Pancreas (tissue), 10 donors: ENCODE data around the gene PPTC7. TPM values are rescaled to one million over a fixed set of nuclear protein-coding genes. Genes with fewer than 3 reads are reported as not detected.
A peak's percentile ranks its signal among the peaks of the same experiment; 100 is the strongest.
"Not testable (repeated sequence)": the region's sequence is repeated elsewhere in the genome, so short reads cannot be mapped to it uniquely, and the experiment has no call there.

Source experiments
- ATAC-seq, 4 donors: fragments of 200-7000 bp; cut with Tn5 transposase; one replicate each; pipeline versions ENCODE4 v1.8.0 to v1.9.1; 2020; ENCODE audit warnings: mild to moderate bottlenecking in 4 of 4, moderate library complexity in 4 of 4
- DNase-seq, 6 donors: peaks; one replicate each; pipeline ENCODE4 v3.0.0-alpha.2; 2020
- FAIRE-seq: peaks from 2 replicates; lab custom pipeline; 2012; peaks lifted over from hg19 to GRCh38; lab: Jason Lieb, UNC
- H3K27ac ChIP-seq, 4 donors: fragments of 200-600 bp; sonication (generic); 1 replicate in 3 of 4; 2 replicates in 1 of 4; pipeline versions ENCODE4 v1.5.0 to v1.8.0; 2020
- H3K27me3 ChIP-seq, 4 donors: fragments of 200-600 bp; one replicate each; pipeline ENCODE4 v1.8.0; 2021
- H3K36me3 ChIP-seq, 3 donors: fragments of 200-600 bp; sonication (generic) in 1 of 3; one replicate each; pipeline versions ENCODE4 v1.5.0 to v1.8.0; 2020 to 2021
- H3K4me1 ChIP-seq, 3 donors: fragments of 200-600 bp; one replicate each; pipeline ENCODE4 v1.8.0; 2021
- H3K4me3 ChIP-seq, 4 donors: fragments of 200-600 bp; sonication (generic) in 2 of 4; one replicate each; pipeline versions ENCODE4 v1.5.0 to v1.8.0; 2020 to 2021
- H3K9me3 ChIP-seq, 4 donors: fragments of 200-600 bp; one replicate each; pipeline ENCODE4 v1.8.0; 2021
- WGBS, 2 donors: extraction: QIAGEN DNeasy Blood & Tissue Kit; methylation state at CpG; one replicate each; pipeline ENCODE4 v1.1.7; 2013; 5-methylcytosine and 5-hydroxymethylcytosine counted together
- intact Hi-C, 3 donors: fragments of 100-400 bp; cut with DNase I; formaldehyde crosslinking; loops; one replicate each; pipeline versions ENCODE4 v1.11.1 to v1.14.2; 2022
- polyA plus RNA-seq, 2 donors: library from polyadenylated mRNA; stranded (reverse); fragments of 200-250 nt; gene quantifications; one replicate each; pipeline ENCODE4 v1.2.3, GENCODE V29; 2013
- total RNA-seq, 6 donors: library from RNA; stranded (reverse); fragmentation: NEBNext Ultra II Directional in 4 of 6; extraction: Animal tissue kit (Norgen Biotek cat#: 25700) in 4 of 6; gene quantifications; one replicate each; pipeline versions ENCODE4 v1.2.1 to v1.2.4, GENCODE V29; 2021 to 2023
- TF ChIP-seq, protein P1 (sequence below), 4 donors: fragments of 200-600 bp; sonication (generic) in 3 of 4; IDR thresholded peaks; one replicate each; pipeline versions ENCODE4 v1.5.0 to v1.8.0; 2021; ENCODE audit warnings: antibody characterized with exemption in 4 of 4
- donor health status: healthy with polysubstance abuse.
- donor health status: DM: no; HTN: no; CAD: no; lungs with moderate emphysema.
- donor health status: DM: no; HTN: no; CAD: no.
- donor health status: control.
- donor health status: control.
- donor health status: Bipolar disorder and iron deficiency.
- donor health status: DM: yes; HTN: yes; CAD: no.
- donor health status: DM: no; HTN: no; CAD: no.
- donor health status: DM: no; HTN: no; CAD: no.
- donor health status: DM: yes; HTN: yes; CAD: no.

The PPTC7 gene
- total and polyA plus RNA-seq, 8 donors, result 2.2 to 9.0 (median 5.8) TPM

DNA sequence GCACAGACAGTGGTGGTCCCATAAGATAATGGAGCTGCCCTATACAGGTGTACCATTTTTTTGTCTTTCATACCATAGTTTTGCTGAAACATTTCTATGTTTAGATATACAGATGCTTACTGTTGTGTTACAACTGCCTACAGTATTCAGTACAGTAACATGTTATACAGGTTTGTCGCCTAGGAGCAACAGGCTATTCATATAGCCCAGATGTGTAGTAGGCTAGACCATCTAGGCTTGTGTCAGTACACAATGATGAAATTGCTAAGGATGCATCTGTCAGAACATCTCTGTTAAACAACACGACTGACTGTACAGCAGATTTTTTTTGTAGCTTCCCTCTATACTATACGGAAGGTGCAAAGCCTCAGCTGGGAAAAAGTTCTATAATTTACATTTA lies 50.5 kb downstream of the PPTC7 start:
- TF ChIP-seq, protein P1, sequence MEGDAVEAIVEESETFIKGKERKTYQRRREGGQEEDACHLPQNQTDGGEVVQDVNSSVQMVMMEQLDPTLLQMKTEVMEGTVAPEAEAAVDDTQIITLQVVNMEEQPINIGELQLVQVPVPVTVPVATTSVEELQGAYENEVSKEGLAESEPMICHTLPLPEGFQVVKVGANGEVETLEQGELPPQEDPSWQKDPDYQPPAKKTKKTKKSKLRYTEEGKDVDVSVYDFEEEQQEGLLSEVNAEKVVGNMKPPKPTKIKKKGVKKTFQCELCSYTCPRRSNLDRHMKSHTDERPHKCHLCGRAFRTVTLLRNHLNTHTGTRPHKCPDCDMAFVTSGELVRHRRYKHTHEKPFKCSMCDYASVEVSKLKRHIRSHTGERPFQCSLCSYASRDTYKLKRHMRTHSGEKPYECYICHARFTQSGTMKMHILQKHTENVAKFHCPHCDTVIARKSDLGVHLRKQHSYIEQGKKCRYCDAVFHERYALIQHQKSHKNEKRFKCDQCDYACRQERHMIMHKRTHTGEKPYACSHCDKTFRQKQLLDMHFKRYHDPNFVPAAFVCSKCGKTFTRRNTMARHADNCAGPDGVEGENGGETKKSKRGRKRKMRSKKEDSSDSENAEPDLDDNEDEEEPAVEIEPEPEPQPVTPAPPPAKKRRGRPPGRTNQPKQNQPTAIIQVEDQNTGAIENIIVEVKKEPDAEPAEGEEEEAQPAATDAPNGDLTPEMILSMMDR (IDR thresholded peaks at IDR 0.05), result no peak
- H3K27ac ChIP-seq, result no peak overlapping the region
- H3K4me1 ChIP-seq, result peaks cover 0 to 5% (median 0%) of the 10 kb centered on the region in 3 donors
- FAIRE-seq (no peak), ATAC-seq (no peak), DNase-seq (no peak)
- WGBS, 2 donors, result 82 to 86% methylated on average over 3 of the region's 3 CpGs
- intact Hi-C loops, result no loop called here
- no peak overlapping the region for H3K4me3 ChIP-seq
- H3K27me3 ChIP-seq, result no peaks in the 10 kb centered on the region
- H3K9me3 ChIP-seq, result no peaks in the 10 kb centered on the region
- peaks cover 0 to 12% (median 7%) of the 10 kb centered on the region in 3 donors for H3K36me3 ChIP-seq

DNA sequence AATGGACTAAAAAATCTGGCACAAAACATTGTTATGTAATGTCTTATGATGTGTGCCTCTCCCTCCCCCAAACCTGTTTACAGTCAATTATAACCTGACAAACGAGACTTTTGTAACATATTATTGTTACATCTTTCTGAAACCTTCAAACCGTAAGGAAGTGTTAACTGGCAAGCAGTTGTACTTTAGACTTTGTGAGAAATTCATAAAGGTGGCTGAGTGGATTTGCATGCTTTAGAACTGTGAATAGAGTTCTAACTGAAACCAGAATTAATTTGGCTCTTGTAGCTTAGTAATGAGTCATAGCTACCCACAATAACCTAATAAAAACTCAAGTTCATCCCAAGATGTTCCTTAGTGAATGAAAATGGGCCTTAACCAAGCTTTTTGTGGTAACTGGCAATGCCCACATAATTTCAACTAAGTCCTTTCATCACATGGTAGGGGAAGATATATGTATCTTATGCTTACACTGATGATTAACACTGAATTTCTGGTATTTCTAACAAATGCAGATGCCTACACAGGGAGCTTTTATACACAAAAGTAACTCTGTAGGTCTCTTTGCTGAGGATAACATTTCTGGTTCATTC lies 51.3 kb downstream of the PPTC7 start:
- Histone ChIP-seq H3K27me3 (no peaks in the 10 kb centered on the region), H3K36me3 (peaks cover 0 to 12% (median 6%) of the 10 kb centered on the region in 3 donors), H3K4me1 (peaks cover 0 to 5% (median 0%) of the 10 kb centered on the region in 3 donors), H3K4me3 (no peak overlapping the region), H3K9me3 (no peaks in the 10 kb centered on the region), H3K27ac (no peak overlapping the region)
- FAIRE-seq (peak; percentile 91), ATAC-seq (peak in 2 of 4 donors; percentile 24 to 55), DNase-seq (no peak)
- WGBS, 2 donors, result 29 to 33% methylated on average over 2 of the region's 2 CpGs
- TF ChIP-seq, protein P1 (IDR thresholded peaks at IDR 0.05), result no peak
- intact Hi-C loops, result no loop called here

DNA sequence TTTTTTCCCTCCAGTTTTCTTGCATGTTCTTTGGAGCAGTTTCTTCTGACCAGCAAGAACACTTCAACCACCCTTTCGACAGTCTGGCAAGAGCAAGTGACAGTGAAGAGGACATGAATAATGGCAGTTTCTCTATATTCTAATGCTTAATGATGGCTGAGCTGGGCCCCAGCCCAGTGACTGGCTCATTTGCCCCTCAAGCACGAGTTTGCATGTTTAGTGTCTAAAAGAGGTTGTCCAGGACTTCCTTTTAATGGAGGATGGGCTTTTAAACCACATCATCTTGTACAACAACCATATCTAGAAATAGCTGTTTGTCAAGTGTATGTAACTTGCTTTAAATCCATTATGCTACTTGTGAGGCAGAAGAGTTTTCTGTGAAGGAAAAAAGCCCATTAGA lies 52.6 kb downstream of the PPTC7 start:
- ATAC-seq, result no peak
- peaks cover 0 to 7% (median 0%) of the 10 kb centered on the region in 3 donors for H3K36me3 ChIP-seq
- intact Hi-C loops, result no loop called here
- H3K4me3 ChIP-seq, result no peak overlapping the region
- TF ChIP-seq, protein P1 (IDR thresholded peaks at IDR 0.05), result no peak
- H3K27me3 ChIP-seq, result no peaks in the 10 kb centered on the region
- DNase-seq, result no peak
- H3K4me1 ChIP-seq, result peaks cover 0 to 5% (median 0%) of the 10 kb centered on the region in 3 donors
- no peak for FAIRE-seq
- no peak overlapping the region for H3K27ac ChIP-seq
- H3K9me3 ChIP-seq, result no peaks in the 10 kb centered on the region
- WGBS, 2 donors, result 73 to 85% methylated on average over 2 of the region's 2 CpGs

DNA sequence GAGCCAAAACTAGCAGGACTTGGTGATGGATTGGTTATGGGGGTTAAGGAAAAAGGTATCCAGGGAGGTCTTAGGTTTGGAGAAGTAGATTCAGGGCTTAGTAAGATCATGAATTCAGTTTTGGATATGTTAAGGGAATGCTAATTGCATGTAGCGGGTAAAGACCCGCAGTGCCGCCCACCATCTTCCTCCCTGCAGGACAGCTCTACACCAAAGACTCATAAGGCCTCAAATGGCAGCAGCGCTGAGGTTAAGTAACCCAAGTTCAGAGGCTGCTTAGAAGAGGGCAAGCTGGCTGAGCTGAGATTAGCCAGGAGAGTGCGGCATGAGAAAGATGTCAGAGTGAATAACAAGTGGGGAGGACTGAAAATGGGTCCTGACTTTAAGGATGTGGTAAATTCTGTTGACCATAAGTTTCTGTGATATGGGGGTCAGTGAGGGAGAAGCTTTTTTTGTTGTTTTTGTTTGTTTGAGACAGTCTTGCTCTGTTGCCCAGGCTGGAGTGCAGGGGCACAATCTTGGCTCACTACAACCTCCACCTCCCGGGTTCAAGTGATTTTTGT lies 54.8 kb downstream of the PPTC7 start:
- intact Hi-C loops, result no loop called here
- Histone ChIP-seq H3K27me3 (no peaks in the 10 kb centered on the region), H3K9me3 (no peaks in the 10 kb centered on the region), H3K4me3 (no peak overlapping the region), H3K36me3 (no peaks in the 10 kb centered on the region), H3K4me1 (peaks cover 0 to 3% (median 0%) of the 10 kb centered on the region in 3 donors), H3K27ac (no peak overlapping the region)
- TF ChIP-seq, protein P1 (IDR thresholded peaks at IDR 0.05), result no peak
- WGBS, 2 donors, result 95 to 97% methylated on average over 6 of the region's 6 CpGs
- ATAC-seq (no peak), DNase-seq (no peak), FAIRE-seq (no peak)

DNA sequence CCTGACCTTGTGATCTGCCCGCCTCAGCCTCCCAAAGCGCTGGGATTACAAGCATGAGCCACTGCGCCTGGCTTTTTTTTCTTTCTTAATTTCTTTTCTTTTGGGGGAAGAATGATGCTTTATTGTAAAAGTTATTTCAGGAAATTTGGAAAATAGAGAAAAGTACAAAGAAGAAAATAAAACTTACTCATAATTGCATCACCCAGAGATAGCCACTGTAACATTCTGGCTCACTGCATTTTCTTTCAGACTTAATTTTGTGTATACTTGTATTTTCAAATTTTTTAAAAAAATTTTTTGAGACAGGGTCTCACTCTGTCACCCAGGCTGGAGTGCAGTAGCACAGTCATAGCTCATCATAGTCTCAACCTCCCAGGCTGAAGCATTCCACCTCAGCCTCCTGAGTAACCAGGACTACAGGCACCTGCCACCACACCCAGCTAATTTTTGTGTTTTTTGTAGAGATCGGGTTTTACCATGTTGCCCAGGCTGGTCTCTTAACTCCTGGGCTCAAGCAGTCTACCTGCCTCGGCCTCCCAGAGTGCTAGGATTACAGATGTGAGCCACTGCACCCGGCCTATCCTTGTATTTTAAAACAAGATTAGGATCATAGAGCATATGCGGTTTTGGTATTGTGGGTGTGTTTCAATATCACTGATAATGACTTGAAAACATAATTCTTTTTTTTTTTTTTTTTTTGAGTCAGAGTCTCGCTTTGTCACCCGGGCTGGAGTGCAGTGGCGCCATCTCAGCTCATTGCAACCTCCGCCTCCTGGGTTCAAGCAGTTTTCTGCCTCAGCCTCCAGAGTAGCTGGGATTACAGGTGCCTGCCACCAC lies 62.0 kb downstream of the PPTC7 start:
- intact Hi-C loops, ATAC-seq: not testable (repeated sequence)
- WGBS, 2 donors, result 92 to 93% methylated on average over 11 of the region's 11 CpGs

DNA sequence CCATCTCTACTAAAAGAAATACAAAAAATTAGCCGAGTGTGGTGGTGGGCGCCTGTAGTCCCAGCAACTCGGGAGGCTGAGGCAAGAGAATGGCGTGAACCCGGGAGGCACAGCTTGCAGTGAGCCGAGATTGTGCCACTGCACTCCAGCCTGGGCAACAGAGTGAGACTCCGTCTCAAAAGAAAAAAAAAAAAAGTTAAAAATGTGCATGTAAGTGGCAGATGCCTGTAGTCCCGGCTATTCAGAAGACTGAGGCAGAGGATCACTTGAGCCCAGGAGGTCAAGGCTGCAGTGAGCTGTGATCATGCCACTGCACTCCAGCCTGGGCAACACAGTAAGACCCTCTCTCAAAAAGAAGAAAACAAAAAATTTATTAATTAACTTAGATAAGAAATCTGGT lies 65.1 kb downstream of the PPTC7 start:
- 79 to 86% methylated on average over 8 of the region's 8 CpGs for WGBS, 2 donors
- not testable (repeated sequence) for FAIRE-seq
- intact Hi-C loops, result loop anchor here in 2 of 3 donors (10.0 kb wide), 2 partner anchors 77 to 87 kb away; no protein-coding TSS in a partner anchor

More for the DNA sequence above, 62.0 kb downstream of the PPTC7 start:
- not testable (repeated sequence) for H3K36me3 ChIP-seq, H3K9me3 ChIP-seq, H3K27me3 ChIP-seq, H3K27ac ChIP-seq, FAIRE-seq, DNase-seq, H3K4me1 ChIP-seq, H3K4me3 ChIP-seq

More for the DNA sequence above, 65.1 kb downstream of the PPTC7 start:
- not testable (repeated sequence) for ATAC-seq, H3K27me3 ChIP-seq, H3K27ac ChIP-seq, DNase-seq, H3K4me1 ChIP-seq, H3K4me3 ChIP-seq, H3K9me3 ChIP-seq, H3K36me3 ChIP-seq
